Neuronal stem cell (in vitro differentiated cells): ENCODE measurements around the gene RAVER2.

Experiments
- DNase-seq: peaks from one replicate; pipeline ENCODE4 v3.0.0-alpha.2; 2013; ENCODE audit warnings: low spot score
- H2AFZ ChIP-seq: one replicate; pipeline ENCODE4 v1.6.1; 2013; ENCODE audit warnings: mild to moderate bottlenecking, low read length, inconsistent platforms
- H2AK5ac ChIP-seq: 2 replicates; pipeline ENCODE4 v1.6.1; 2013; ENCODE audit warnings: low read depth, mild to moderate bottlenecking, inconsistent platforms, low read length, moderate library complexity, mixed read lengths
- H2BK120ac ChIP-seq: 2 replicates; pipeline ENCODE4 v1.6.1; 2013; ENCODE audit warnings: low read depth, mild to moderate bottlenecking, inconsistent platforms, low read length, moderate library complexity, mixed read lengths
- H2BK12ac ChIP-seq: one replicate; pipeline ENCODE4 v1.6.1; 2013; ENCODE audit warnings: low read length, inconsistent platforms
- H2BK15ac ChIP-seq: 2 replicates; pipeline ENCODE4 v1.6.1; 2013; ENCODE audit warnings: mild to moderate bottlenecking, low read length, inconsistent platforms, mixed read lengths
- H2BK5ac ChIP-seq: one replicate; pipeline ENCODE4 v1.6.1; 2013; ENCODE audit warnings: inconsistent platforms, mild to moderate bottlenecking, low read length, moderate library complexity
- H3K14ac ChIP-seq: one replicate; pipeline ENCODE4 v1.6.1; 2013; ENCODE audit warnings: low read length, inconsistent platforms
- H3K18ac ChIP-seq: 2 replicates; pipeline ENCODE4 v1.6.1; 2013; ENCODE audit warnings: low read length, inconsistent platforms
- H3K23ac ChIP-seq: 2 replicates; pipeline ENCODE4 v1.6.1; 2013; ENCODE audit warnings: low read depth, mild to moderate bottlenecking, mixed read lengths, low read length, inconsistent platforms; ENCODE audit not compliant: poor library complexity
- H3K27ac ChIP-seq: replicated peaks from 3 replicates; pipeline ENCODE4 v1.5.1; 2013; ENCODE audit warnings: low read length, inconsistent platforms
- H3K27me3 ChIP-seq, 3 experiments: 2 replicates each; pipeline ENCODE4 v1.6.1; 2013; ENCODE audit warnings: low read length in 3 of 3, mild to moderate bottlenecking in 2 of 3, inconsistent platforms in 1 of 3, low read depth in 1 of 3, mixed read lengths in 1 of 3, moderate library complexity in 1 of 3; ENCODE audit not compliant: control insufficient read depth in 3 of 3, insufficient read depth in 3 of 3
- H3K36me3 ChIP-seq, 2 donors: replicated peaks in 1 of 2; 2 replicates each; pipeline ENCODE4 v1.6.1; 2013; ENCODE audit warnings: low read length in 2 of 2; ENCODE audit not compliant: control insufficient read depth in 2 of 2, insufficient read depth in 2 of 2
- H3K4ac ChIP-seq: 2 replicates; pipeline ENCODE4 v1.6.1; 2013; ENCODE audit warnings: inconsistent platforms, mild to moderate bottlenecking, low read length, moderate library complexity
- H3K4me1 ChIP-seq, 2 donors: 1 replicate in 1 of 2; 2 replicates in 1 of 2; pipeline ENCODE4 v1.6.1; 2013; ENCODE audit warnings: low read length in 2 of 2, low read depth in 1 of 2; ENCODE audit not compliant: control insufficient read depth in 2 of 2, insufficient read depth in 1 of 2
- H3K4me2 ChIP-seq: one replicate; pipeline ENCODE4 v1.6.1; 2013; ENCODE audit warnings: mild to moderate bottlenecking, low read length, inconsistent platforms; ENCODE audit not compliant: insufficient read depth, poor library complexity, severe bottlenecking
- H3K4me3 ChIP-seq, 2 donors: 2 replicates each; pipeline ENCODE4 v1.5.1; 2013; ENCODE audit warnings: low read length in 2 of 2, mild to moderate bottlenecking in 2 of 2, inconsistent platforms in 1 of 2, moderate library complexity in 1 of 2
- H3K79me1 ChIP-seq: one replicate; pipeline ENCODE4 v1.6.1; 2013; ENCODE audit warnings: low read depth, mild to moderate bottlenecking, inconsistent platforms, low read length, moderate library complexity
- H3K9ac ChIP-seq: one replicate; pipeline ENCODE4 v1.6.1; 2013; ENCODE audit warnings: mild to moderate bottlenecking, low read depth, low read length, inconsistent platforms; ENCODE audit not compliant: poor library complexity
- H3K9me3 ChIP-seq, 2 donors: replicated peaks in 1 of 2; 2 replicates each; pipeline versions ENCODE3 to v1.6.1; 2013; ENCODE audit warnings: low read length in 2 of 2, mild to moderate bottlenecking in 2 of 2, inconsistent platforms in 1 of 2, low read depth in 1 of 2, mixed read lengths in 1 of 2, moderate library complexity in 1 of 2; ENCODE audit not compliant: control insufficient read depth in 2 of 2, insufficient read depth in 1 of 2
- H4K8ac ChIP-seq: one replicate; pipeline ENCODE4 v1.6.1; 2013; ENCODE audit warnings: low read depth, mild to moderate bottlenecking, inconsistent platforms, low read length, moderate library complexity
- H4K91ac ChIP-seq: one replicate; pipeline ENCODE4 v1.6.1; 2013; ENCODE audit warnings: low read length, low read depth, mild to moderate bottlenecking, inconsistent platforms; ENCODE audit not compliant: poor library complexity
- WGBS, 2 donors: extraction: QIAGEN DNeasy Blood & Tissue Kit; methylation state at CpG; one replicate each; pipeline ENCODE4 v1.1.7; 2013; ENCODE audit warnings: missing lambda C conversion rate in 2 of 2, mixed read lengths in 1 of 2; ENCODE audit not compliant: insufficient read length in 2 of 2, insufficient replicate concordance in 1 of 2; ENCODE audit errors: extremely low coverage in 2 of 2; 5-methylcytosine and 5-hydroxymethylcytosine counted together

RAVER2 gene

GRCh38 chr1:64828829-64829228 lies 84.0 kb downstream of the RAVER2 start:
- Histone ChIP-seq H3K4me1 (peaks cover 0 to 5% of the 10 kb centered on the region in 2 donors), H3K9ac (no peak overlapping the region), H3K4ac (no peak overlapping the region), H4K91ac (no peak overlapping the region), H2BK15ac (no peak overlapping the region), H3K27ac (no peak overlapping the region), H3K4me2 (no peak overlapping the region), H3K36me3 (peaks cover 0 to 40% of the 10 kb centered on the region in 2 donors), H3K14ac (no peak overlapping the region), H2AFZ (no peak overlapping the region), H3K79me1 (no peaks in the 10 kb centered on the region), H3K23ac (no peak overlapping the region), H3K9me3 (no peaks in the 10 kb centered on the region), H3K27me3 (peaks cover 0 to 2% (median 0%) of the 10 kb centered on the region in 3 experiments), H3K4me3 (no peak overlapping the region), H2BK12ac (no peak overlapping the region), H2BK5ac (no peak overlapping the region), H2BK120ac (no peak overlapping the region), H3K18ac (no peak overlapping the region), H2AK5ac (no peak overlapping the region), H4K8ac (no peak overlapping the region)
- no peak for DNase-seq
- no CpG with 5 or more reads among the region's 1 CpG for WGBS, 2 donors

DNA sequence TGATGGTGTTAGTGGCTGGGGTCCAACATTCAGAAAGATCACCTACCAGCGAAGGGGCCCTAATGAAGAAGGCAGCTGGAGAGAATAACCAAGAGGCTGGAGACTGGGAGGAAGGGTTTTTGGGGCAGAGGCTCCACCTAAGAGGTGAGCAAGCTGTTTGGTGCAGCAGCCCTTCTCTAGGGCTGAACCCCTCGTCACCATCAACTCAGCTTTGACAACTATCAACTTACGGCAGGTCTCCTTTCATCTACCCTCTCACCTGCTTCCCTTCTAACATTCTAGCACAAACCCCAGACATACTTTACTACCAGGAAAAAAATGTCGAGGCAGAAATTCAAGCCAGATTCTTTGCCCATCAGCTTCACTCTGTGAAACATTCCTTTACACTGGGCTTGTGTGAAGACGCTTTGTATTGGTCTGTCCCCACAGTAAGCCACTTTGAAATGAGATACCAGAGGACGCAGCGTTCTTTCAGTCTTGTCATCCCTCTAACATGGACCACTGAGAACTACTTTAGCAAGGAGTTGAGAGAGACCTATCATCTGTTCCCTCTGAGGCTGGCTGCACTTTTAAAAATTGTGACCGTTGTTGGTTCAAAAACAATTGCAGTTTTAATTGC lies 84.6 kb downstream of the RAVER2 start:
- Histone ChIP-seq H3K27me3 (peaks cover 0 to 2% (median 0%) of the 10 kb centered on the region in 3 experiments), H3K4me2 (no peak overlapping the region), H3K36me3 (peaks cover 0 to 47% of the 10 kb centered on the region in 2 donors), H4K91ac (no peak overlapping the region), H3K79me1 (no peaks in the 10 kb centered on the region), H3K18ac (no peak overlapping the region), H2AK5ac (no peak overlapping the region), H2BK15ac (no peak overlapping the region), H3K27ac (no peak overlapping the region), H3K14ac (no peak overlapping the region), H3K4me1 (peaks cover 0 to 5% of the 10 kb centered on the region in 2 donors), H4K8ac (no peak overlapping the region), H3K9ac (no peak overlapping the region), H3K4me3 (no peak overlapping the region), H2BK5ac (no peak overlapping the region), H2BK120ac (no peak overlapping the region), H2AFZ (no peak overlapping the region), H3K23ac (no peak overlapping the region), H3K4ac (no peak overlapping the region), H2BK12ac (no peak overlapping the region), H3K9me3 (no peaks in the 10 kb centered on the region)
- no CpG with 5 or more reads among the region's 8 CpGs for WGBS, 2 donors
- DNase-seq = peak; percentile 14

DNA sequence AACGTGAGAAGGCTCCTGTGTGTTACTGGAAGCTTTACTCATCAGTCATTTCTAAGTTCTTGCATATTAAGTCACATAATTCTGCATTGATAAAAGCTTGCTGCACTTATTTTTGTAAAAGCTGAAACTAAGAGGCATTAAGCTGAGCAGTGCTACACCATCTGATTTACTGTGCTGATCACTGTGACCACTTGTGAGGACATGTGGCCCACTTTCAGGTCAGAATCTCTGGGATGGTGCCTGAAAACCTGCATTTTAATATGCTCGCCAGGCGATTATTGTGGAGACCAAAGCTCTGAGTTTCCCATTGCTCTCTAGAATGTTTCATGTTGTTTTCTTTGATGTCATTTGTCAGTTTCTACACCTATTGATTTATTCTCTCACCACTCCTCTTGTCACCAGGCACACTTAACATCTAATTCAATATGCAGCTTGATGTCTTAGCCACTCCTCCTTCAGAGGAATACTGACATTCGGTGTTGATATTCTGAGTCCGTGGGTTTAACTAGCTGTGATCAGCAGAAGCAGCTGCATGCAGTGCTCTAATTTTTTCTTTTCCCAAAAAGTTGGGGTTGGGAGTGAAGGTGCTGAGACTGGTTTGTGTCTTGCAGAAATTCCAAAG lies 85.3 kb downstream of the RAVER2 start:
- no peak overlapping the region for H3K27ac ChIP-seq
- H2BK12ac ChIP-seq = no peak overlapping the region
- WGBS, 2 donors = no CpG with 5 or more reads among the region's 5 CpGs

DNA sequence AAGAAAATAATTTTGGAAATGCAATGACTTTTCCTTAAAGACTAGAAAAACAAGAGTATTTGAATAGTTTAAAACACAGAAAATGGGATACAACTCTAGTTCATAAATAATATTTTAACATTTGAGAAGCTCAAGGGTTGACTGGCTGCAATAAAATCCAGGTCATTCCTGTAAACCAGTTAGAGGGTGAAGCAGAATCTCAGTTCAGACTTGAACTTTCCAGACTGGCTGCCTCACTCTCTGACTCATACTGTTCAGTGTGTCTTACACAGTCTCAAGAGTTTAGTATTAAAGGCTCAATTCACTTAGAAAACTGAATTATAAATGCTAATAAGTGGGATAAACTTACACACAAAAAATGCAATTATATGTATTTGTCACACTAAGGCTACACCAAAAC lies 89.9 kb downstream of the RAVER2 start:
- Histone ChIP-seq H3K27ac (no peak overlapping the region), H3K79me1 (no peaks in the 10 kb centered on the region), H4K8ac (no peak overlapping the region), H3K4ac (no peak overlapping the region), H3K9me3 (no peaks in the 10 kb centered on the region), H3K27me3 (no peaks in the 10 kb centered on the region), H3K36me3 (peaks cover 0 to 94% of the 10 kb centered on the region in 2 donors), H2AFZ (no peak overlapping the region), H4K91ac (no peak overlapping the region), H2BK15ac (no peak overlapping the region), H2AK5ac (no peak overlapping the region), H3K4me3 (no peak overlapping the region), H2BK12ac (no peak overlapping the region), H3K18ac (no peak overlapping the region), H3K14ac (no peak overlapping the region), H3K9ac (no peak overlapping the region), H2BK5ac (no peak overlapping the region), H3K4me1 (peaks cover 0 to 11% of the 10 kb centered on the region in 2 donors), H3K4me2 (no peak overlapping the region), H3K23ac (no peak overlapping the region), H2BK120ac (no peak overlapping the region)
- no peak for DNase-seq

More for the DNA sequence above, 85.3 kb downstream of the RAVER2 start:
- no peak overlapping the region for H3K18ac ChIP-seq
- no peak overlapping the region for H2AFZ ChIP-seq
- no peak overlapping the region for H4K8ac ChIP-seq
- no peaks in the 10 kb centered on the region for H3K79me1 ChIP-seq
- no peak overlapping the region for H3K4ac ChIP-seq
- H2AK5ac ChIP-seq = no peak overlapping the region
- no peak overlapping the region for H2BK5ac ChIP-seq
- no peak overlapping the region for H3K4me2 ChIP-seq
- H4K91ac ChIP-seq = no peak overlapping the region
- peaks cover 0 to 5% of the 10 kb centered on the region in 2 donors for H3K4me1 ChIP-seq
- H3K14ac ChIP-seq = no peak overlapping the region
- peaks cover 0 to 53% of the 10 kb centered on the region in 2 donors for H3K36me3 ChIP-seq
- H3K9me3 ChIP-seq = no peaks in the 10 kb centered on the region
- H3K9ac ChIP-seq = no peak overlapping the region
- no peak overlapping the region for H2BK120ac ChIP-seq
- no peak overlapping the region for H2BK15ac ChIP-seq
- no peak overlapping the region for H3K23ac ChIP-seq
- no peak overlapping the region for H3K4me3 ChIP-seq
- peaks cover 0 to 2% (median 0%) of the 10 kb centered on the region in 3 experiments for H3K27me3 ChIP-seq
- DNase-seq = no peak
